Astrocyte (in vitro differentiated cells and primary cell): ENCODE data around the gene IFI27L1. TPM values are rescaled to one million over a fixed set of nuclear protein-coding genes. Genes with fewer than 3 reads are reported as not detected.

ENCODE experiments used
- DNase-seq: peaks from one replicate; pipeline ENCODE4 v3.0.0-alpha.2; 2010; ENCODE audit warnings: low read depth
- FAIRE-seq: peaks from 2 replicates; lab custom pipeline; 2011; peaks lifted over from hg19 to GRCh38; lab: Jason Lieb, UNC
- H2AFZ ChIP-seq: 2 replicates; pipeline ENCODE4 v1.6.0; 2012; ENCODE audit warnings: low read depth, low read length, inconsistent platforms
- H3K27ac ChIP-seq: 2 replicates; pipeline ENCODE4 v1.5.1; 2011; ENCODE audit warnings: low read depth, low read length, inconsistent platforms
- H3K27me3 ChIP-seq: 2 replicates; pipeline ENCODE4 v1.6.0; 2011; ENCODE audit warnings: low read length, inconsistent platforms; ENCODE audit not compliant: insufficient read depth
- H3K36me3 ChIP-seq: 2 replicates; pipeline ENCODE4 v1.5.1; 2011; ENCODE audit warnings: low read length, inconsistent platforms; ENCODE audit not compliant: insufficient read depth
- H3K4me1 ChIP-seq: 2 replicates; pipeline ENCODE4 v1.5.1; 2011; ENCODE audit warnings: low read length, inconsistent platforms; ENCODE audit not compliant: insufficient read depth
- H3K4me2 ChIP-seq: 2 replicates; pipeline ENCODE4 v1.6.0; 2012; ENCODE audit warnings: low read length, inconsistent platforms
- H3K4me3 ChIP-seq: 2 replicates; pipeline ENCODE4 v1.5.1; 2011; ENCODE audit warnings: low read depth, mild to moderate bottlenecking, low read length, inconsistent platforms; ENCODE audit not compliant: insufficient read depth
- H3K79me2 ChIP-seq: 2 replicates; pipeline ENCODE4 v1.6.0; 2012; ENCODE audit warnings: mild to moderate bottlenecking, low read length, inconsistent platforms; ENCODE audit not compliant: insufficient read depth
- H3K9ac ChIP-seq: 2 replicates; pipeline ENCODE4 v1.6.0; 2012; ENCODE audit warnings: mild to moderate bottlenecking, low read length, inconsistent platforms
- H3K9me3 ChIP-seq: 2 replicates; pipeline ENCODE4 v1.5.1; 2012; ENCODE audit warnings: low read depth, mild to moderate bottlenecking, low read length, inconsistent platforms; ENCODE audit not compliant: insufficient read depth
- H4K20me1 ChIP-seq: 2 replicates; pipeline ENCODE4 v1.6.0; 2012; ENCODE audit warnings: low read length, inconsistent platforms; ENCODE audit not compliant: insufficient read depth
- H3K27ac Mint-ChIP-seq: one replicate; pipeline ENCODE4 v1.8.0; 2021; ENCODE audit warnings: mild to moderate bottlenecking, mixed read lengths; ENCODE audit not compliant: unreplicated experiment
- H3K27me3 Mint-ChIP-seq: one replicate; pipeline ENCODE4 v1.8.0; 2021; ENCODE audit warnings: low read depth, mixed read lengths; ENCODE audit not compliant: unreplicated experiment
- H3K36me3 Mint-ChIP-seq: one replicate; pipeline ENCODE4 v1.8.0; 2021; ENCODE audit warnings: low read depth, mixed read lengths; ENCODE audit not compliant: unreplicated experiment
- H3K4me1 Mint-ChIP-seq: one replicate; pipeline ENCODE4 v1.8.0; 2021; ENCODE audit warnings: low read depth, mixed read lengths; ENCODE audit not compliant: unreplicated experiment
- H3K4me3 Mint-ChIP-seq: one replicate; pipeline ENCODE4 v1.8.0; 2021; ENCODE audit warnings: mild to moderate bottlenecking, moderate library complexity, mixed read lengths; ENCODE audit not compliant: unreplicated experiment
- H3K9me3 Mint-ChIP-seq: one replicate; pipeline ENCODE4 v1.8.0; 2021; ENCODE audit warnings: mild to moderate bottlenecking, mixed read lengths; ENCODE audit not compliant: unreplicated experiment
- CTCF ChIP-seq: IDR thresholded peaks from 2 replicates; pipeline ENCODE4 v1.5.1; 2011; ENCODE audit warnings: low read depth, mild to moderate bottlenecking, inconsistent platforms, low read length, moderate library complexity; ENCODE audit not compliant: insufficient read depth
- EZH2 ChIP-seq: IDR thresholded peaks from 2 replicates; pipeline ENCODE4 v1.6.1; 2012; ENCODE audit warnings: mild to moderate bottlenecking, low read length, inconsistent platforms; ENCODE audit not compliant: insufficient read depth
- total RNA-seq: library from RNA; stranded (reverse); gene quantifications from 2 replicates; pipeline ENCODE4 v1.2.1, GENCODE V29; 2021

Gene IFI27L1
- total RNA-seq, 1 donor from 2014 or later = 28.4 TPM

- H3K79me2 ChIP-seq = no peaks in the 10 kb centered on the region
- H3K9me3 ChIP-seq = no peaks in the 10 kb centered on the region
- peaks cover 70% of the 10 kb centered on the region for H3K36me3 ChIP-seq
- no peaks in the 10 kb centered on the region for H3K27me3 Mint-ChIP-seq
- no peaks in the 10 kb centered on the region for H3K27me3 ChIP-seq
- no peaks in the 10 kb centered on the region for H3K4me1 ChIP-seq
- no peak overlapping the region for H3K9ac ChIP-seq
- H2AFZ ChIP-seq = no peak overlapping the region
- H3K4me3 Mint-ChIP-seq = no peak overlapping the region
- peaks cover 1% of the 10 kb centered on the region for H3K9me3 Mint-ChIP-seq
- FAIRE-seq (no peak), DNase-seq (no peak)
- peaks cover 55% of the 10 kb centered on the region for H3K36me3 Mint-ChIP-seq
- no peak overlapping the region for H3K27ac ChIP-seq
- H3K27ac Mint-ChIP-seq = no peak overlapping the region
- H4K20me1 ChIP-seq = peaks cover 49% of the 10 kb centered on the region
- H3K4me2 ChIP-seq = no peak overlapping the region
- no peak for TF ChIP-seq CTCF
- no peak for TF ChIP-seq EZH2
- H3K4me3 ChIP-seq = no peak overlapping the region
- H3K4me1 Mint-ChIP-seq = peaks cover 13% of the 10 kb centered on the region
Observed at GRCh38 chr14:94052199-94052598, 28.9 kb upstream of the IFI27L1 start.

- H3K4me3 ChIP-seq = no peak overlapping the region
- no peak overlapping the region for H3K27ac Mint-ChIP-seq
- no peaks in the 10 kb centered on the region for H3K4me1 ChIP-seq
- peaks cover 49% of the 10 kb centered on the region for H4K20me1 ChIP-seq
- H3K9me3 ChIP-seq = no peaks in the 10 kb centered on the region
- H3K4me2 ChIP-seq = no peak overlapping the region
- H3K27me3 Mint-ChIP-seq = no peaks in the 10 kb centered on the region
- peaks cover 55% of the 10 kb centered on the region for H3K36me3 Mint-ChIP-seq
- H2AFZ ChIP-seq = no peak overlapping the region
- no peak for DNase-seq
- no peaks in the 10 kb centered on the region for H3K27me3 ChIP-seq
- H3K4me3 Mint-ChIP-seq = no peak overlapping the region
- H3K27ac ChIP-seq = no peak overlapping the region
- peaks cover 13% of the 10 kb centered on the region for H3K4me1 Mint-ChIP-seq
- H3K9ac ChIP-seq = no peak overlapping the region
- peaks cover 2% of the 10 kb centered on the region for H3K79me2 ChIP-seq
- H3K9me3 Mint-ChIP-seq = peaks cover 1% of the 10 kb centered on the region
- TF ChIP-seq EZH2 (no peak), CTCF (no peak)
- H3K36me3 ChIP-seq = peaks cover 71% of the 10 kb centered on the region
- no peak for FAIRE-seq
Observed at GRCh38 chr14:94052662-94053061, 28.4 kb upstream of the IFI27L1 start.

- DNase-seq = no peak
Observed at GRCh38 chr14:94054401-94054800, 26.7 kb upstream of the IFI27L1 start.

More at GRCh38 chr14:94054401-94054800, 26.7 kb upstream of the IFI27L1 start:
- Histone ChIP-seq H2AFZ (no peak overlapping the region), H3K4me2 (no peak overlapping the region), H3K9ac (no peak overlapping the region), H3K4me3 (no peak overlapping the region), H3K27ac (no peak overlapping the region), H3K36me3 (peaks cover 68% of the 10 kb centered on the region), H3K9me3 (no peaks in the 10 kb centered on the region), H3K79me2 (peaks cover 5% of the 10 kb centered on the region), H3K4me1 (no peaks in the 10 kb centered on the region), H4K20me1 (peaks cover 44% of the 10 kb centered on the region), H3K27me3 (no peaks in the 10 kb centered on the region)
- Mint-ChIP-seq H3K4me3 (no peak overlapping the region), H3K9me3 (peaks cover 1% of the 10 kb centered on the region), H3K36me3 (peaks cover 60% of the 10 kb centered on the region), H3K27me3 (no peaks in the 10 kb centered on the region), H3K4me1 (peaks cover 12% of the 10 kb centered on the region), H3K27ac (no peak overlapping the region)
- TF ChIP-seq EZH2 (no peak), CTCF (no peak)
- FAIRE-seq = no peak
